Measurements from ENCODE around the gene CA4.
"Not testable (repeated sequence)": the region's sequence is repeated elsewhere in the genome, so short reads cannot be mapped to it uniquely, and the experiment has no call there.

The CA4 gene

DNA sequence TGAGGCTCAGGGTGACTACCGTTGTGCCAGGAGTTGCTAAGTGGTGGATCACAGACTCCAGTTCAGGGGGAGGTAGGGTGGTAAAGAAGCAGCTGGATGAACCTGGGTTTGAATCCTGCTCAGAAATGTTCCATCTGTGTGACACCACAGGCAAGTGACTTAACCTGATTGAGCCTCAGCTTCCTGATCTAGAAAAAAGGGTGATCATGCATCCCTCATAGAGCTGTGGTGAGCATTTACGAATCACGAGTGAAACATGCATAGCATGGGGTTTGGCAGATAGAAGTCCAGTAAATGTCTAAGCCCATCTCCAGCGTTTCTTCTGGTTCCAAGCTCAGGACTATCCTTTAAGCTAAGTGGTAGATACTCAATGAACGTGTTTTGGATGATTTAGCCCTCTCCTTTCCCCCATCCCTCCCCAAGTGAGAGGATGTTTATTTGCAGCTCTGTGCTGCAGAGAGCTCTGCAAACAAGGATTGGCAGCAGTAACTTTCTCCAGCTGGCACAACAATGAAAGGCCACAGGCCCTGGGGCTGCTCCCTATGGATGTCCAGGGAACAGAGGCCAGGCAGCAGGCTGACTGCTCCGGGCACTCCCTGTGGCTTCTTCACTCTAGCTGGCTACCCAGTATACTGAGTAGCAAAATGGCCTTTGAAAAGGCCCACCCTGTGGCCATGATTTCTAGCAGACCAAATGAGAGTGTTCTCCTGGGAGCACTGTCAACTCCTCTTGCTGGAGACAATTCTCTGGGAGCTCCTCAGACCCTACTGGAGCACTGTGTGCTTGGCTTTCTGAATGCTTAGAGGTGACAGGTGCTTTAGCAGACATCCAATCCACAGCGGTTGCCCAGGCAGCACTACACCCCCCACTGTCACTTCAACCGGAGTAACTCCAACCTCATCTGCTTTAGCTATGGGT, 21.3 kb downstream of the CA4 start:
- TF ChIP-seq, protein P1, sequence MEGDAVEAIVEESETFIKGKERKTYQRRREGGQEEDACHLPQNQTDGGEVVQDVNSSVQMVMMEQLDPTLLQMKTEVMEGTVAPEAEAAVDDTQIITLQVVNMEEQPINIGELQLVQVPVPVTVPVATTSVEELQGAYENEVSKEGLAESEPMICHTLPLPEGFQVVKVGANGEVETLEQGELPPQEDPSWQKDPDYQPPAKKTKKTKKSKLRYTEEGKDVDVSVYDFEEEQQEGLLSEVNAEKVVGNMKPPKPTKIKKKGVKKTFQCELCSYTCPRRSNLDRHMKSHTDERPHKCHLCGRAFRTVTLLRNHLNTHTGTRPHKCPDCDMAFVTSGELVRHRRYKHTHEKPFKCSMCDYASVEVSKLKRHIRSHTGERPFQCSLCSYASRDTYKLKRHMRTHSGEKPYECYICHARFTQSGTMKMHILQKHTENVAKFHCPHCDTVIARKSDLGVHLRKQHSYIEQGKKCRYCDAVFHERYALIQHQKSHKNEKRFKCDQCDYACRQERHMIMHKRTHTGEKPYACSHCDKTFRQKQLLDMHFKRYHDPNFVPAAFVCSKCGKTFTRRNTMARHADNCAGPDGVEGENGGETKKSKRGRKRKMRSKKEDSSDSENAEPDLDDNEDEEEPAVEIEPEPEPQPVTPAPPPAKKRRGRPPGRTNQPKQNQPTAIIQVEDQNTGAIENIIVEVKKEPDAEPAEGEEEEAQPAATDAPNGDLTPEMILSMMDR (IDR thresholded peaks at IDR 0.05; ENCODE audit: borderline replicate concordance, control extremely low read depth, extremely low read depth, insufficient read depth, missing control alignments): no peak
- DNase-seq (ENCODE audit: low spot score): no peak
- in situ Hi-C loops (cut with MboI; ENCODE audit: low sequenced_read_pairs, unreplicated experiment): no loop called here

GRCh38 chr17:60171753-60172079, 21.9 kb downstream of the CA4 start:
- DNase-seq (ENCODE audit: low spot score): no peak
- in situ Hi-C loops (cut with MboI; ENCODE audit: low sequenced_read_pairs, unreplicated experiment): no loop called here
- TF ChIP-seq, protein P1 (IDR thresholded peaks at IDR 0.05; ENCODE audit: borderline replicate concordance, control extremely low read depth, extremely low read depth, insufficient read depth, missing control alignments): no peak

GRCh38 chr17:60173304-60173819, 23.6 kb downstream of the CA4 start:
- DNase-seq (ENCODE audit: low spot score): no peak
- TF ChIP-seq, protein P1 (IDR thresholded peaks at IDR 0.05; ENCODE audit: borderline replicate concordance, control extremely low read depth, extremely low read depth, insufficient read depth, missing control alignments): no peak
- in situ Hi-C loops (cut with MboI; ENCODE audit: low sequenced_read_pairs, unreplicated experiment): no loop called here

DNA sequence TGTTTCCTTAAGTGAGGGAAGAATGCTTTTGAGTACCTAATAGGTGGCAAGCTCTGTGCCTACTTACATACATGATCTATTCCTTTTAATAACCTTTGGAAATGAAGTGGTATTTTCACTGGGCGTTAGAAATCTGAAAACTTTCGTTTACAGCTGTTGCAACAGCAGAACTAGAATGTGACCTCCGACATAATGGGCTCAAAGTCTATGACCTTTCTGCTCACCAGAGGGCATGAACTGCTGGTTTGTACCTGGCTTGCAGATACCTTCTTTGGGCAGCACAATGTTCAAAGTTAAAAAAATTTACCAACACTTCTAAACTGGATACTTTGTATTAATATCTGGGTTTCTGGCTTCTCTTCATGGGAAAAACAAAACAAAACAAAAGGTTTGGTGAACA, 24.3 kb downstream of the CA4 start:
- in situ Hi-C loops (cut with MboI; ENCODE audit: low sequenced_read_pairs, unreplicated experiment): no loop called here
- DNase-seq (ENCODE audit: low spot score): no peak
- TF ChIP-seq, protein P1 (IDR thresholded peaks at IDR 0.05; ENCODE audit: borderline replicate concordance, control extremely low read depth, extremely low read depth, insufficient read depth, missing control alignments): no peak

GRCh38 chr17:60174767-60175166, 25.0 kb downstream of the CA4 start:
- DNase-seq (ENCODE audit: low spot score); in situ Hi-C loops (cut with MboI; ENCODE audit: low sequenced_read_pairs, unreplicated experiment): not testable (repeated sequence)

GRCh38 chr17:60176763-60177162, 27.0 kb downstream of the CA4 start:
- DNase-seq (ENCODE audit: low spot score); in situ Hi-C loops (cut with MboI; ENCODE audit: low sequenced_read_pairs, unreplicated experiment): not testable (repeated sequence)

More at GRCh38 chr17:60174767-60175166, 25.0 kb downstream of the CA4 start:
- TF ChIP-seq, protein P1 (IDR thresholded peaks at IDR 0.05; ENCODE audit: borderline replicate concordance, control extremely low read depth, extremely low read depth, insufficient read depth, missing control alignments): peak; percentile 22

GRCh38 chr17:60178180-60178579, 28.4 kb downstream of the CA4 start:
- in situ Hi-C loops (cut with MboI; ENCODE audit: low sequenced_read_pairs, unreplicated experiment); DNase-seq (ENCODE audit: low spot score): not testable (repeated sequence)

GRCh38 chr17:60180380-60180779, 30.6 kb downstream of the CA4 start:
- DNase-seq (ENCODE audit: low spot score); in situ Hi-C loops (cut with MboI; ENCODE audit: low sequenced_read_pairs, unreplicated experiment): not testable (repeated sequence)

- DNase-seq (ENCODE audit: low spot score); in situ Hi-C loops (cut with MboI; ENCODE audit: low sequenced_read_pairs, unreplicated experiment): not testable (repeated sequence)
Measured at GRCh38 chr17:60186372-60186771, 36.6 kb downstream of the CA4 start.

- in situ Hi-C loops (cut with MboI; ENCODE audit: low sequenced_read_pairs, unreplicated experiment); DNase-seq (ENCODE audit: low spot score): not testable (repeated sequence)
Measured at GRCh38 chr17:60186846-60187745, 37.3 kb downstream of the CA4 start.

Data from GM13976 (cell line).